A172 (cell line): ENCODE measurements around the gene DNAJA2. TPM values are rescaled to one million over a fixed set of nuclear protein-coding genes. Genes with fewer than 3 reads are reported as not detected.
A peak's percentile ranks its signal among the peaks of the same experiment; 100 is the strongest.
"Not testable (repeated sequence)": the region's sequence is repeated elsewhere in the genome, so short reads cannot be mapped to it uniquely, and the experiment has no call there.

Source experiments
- DNase-seq: peaks from one replicate; pipeline ENCODE4 v3.0.0-alpha.2; 2015; ENCODE audit warnings: low spot score
- total RNA-seq: library from RNA; depleted of rRNA; stranded (reverse); fragments of >200 nt; shearing (Covaris generic); gene quantifications from 2 replicates; pipeline ENCODE4 v1.2.3, GENCODE V29; 2014

The DNAJA2 gene
- total RNA-seq, 1 experiment from 2014 or later: 139 TPM

DNA sequence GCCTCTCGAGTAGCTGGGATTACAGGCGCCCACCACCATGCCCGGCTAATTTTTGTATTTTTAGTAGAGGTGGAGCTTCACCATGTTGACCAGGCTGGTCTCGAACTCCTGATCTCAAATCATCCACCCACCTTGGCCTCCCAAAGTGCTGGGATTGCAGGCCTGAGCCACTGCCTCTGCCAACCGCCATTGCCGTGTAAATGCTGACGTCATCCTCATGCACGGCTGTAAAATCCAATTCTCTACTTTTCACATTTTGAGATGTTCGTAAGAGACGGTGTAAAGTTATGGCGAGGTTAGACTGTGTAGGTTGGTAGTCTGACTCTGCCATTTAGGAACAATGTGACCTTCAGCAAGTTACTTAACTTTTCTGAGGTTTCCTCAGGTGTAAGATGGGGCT, 1.7 kb upstream of the DNAJA2 start:
- DNase-seq: no peak

DNA sequence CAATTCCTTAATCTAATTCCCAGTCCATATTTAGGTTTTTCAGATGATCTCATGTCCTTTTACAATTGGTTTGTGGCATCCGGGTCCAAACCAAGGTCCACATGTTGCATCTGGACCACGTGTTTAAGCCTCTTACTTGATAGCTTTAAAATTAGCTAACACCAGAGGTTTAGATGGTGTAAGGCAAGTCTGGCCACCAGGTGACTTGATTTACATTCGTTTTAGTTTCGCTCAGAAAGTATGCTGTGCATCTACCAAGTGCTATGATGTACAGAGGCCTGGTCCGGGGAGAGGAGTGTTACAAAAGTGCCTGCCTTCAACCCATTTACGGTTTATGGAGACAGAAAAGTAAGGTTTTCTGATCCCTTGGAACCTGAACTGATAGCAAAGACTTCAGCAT, 878 bp upstream of the DNAJA2 start:
- no peak for DNase-seq

DNA sequence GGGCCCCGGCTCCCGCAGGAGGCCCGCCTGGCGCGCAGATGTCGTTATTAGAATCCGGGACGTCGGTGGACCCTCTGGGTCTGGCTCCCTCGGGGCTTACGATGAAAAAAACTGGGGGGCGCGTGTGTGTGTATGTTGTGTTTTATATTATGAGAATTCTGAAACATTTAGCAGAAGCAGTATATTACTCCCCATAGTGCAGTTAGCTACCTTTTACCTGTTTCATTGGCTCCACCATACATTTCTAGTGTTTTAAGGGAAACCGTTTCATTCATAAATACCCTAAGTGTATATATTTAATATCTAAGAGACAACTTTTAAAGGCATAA, 486 bp upstream of the DNAJA2 start:
- no peak for DNase-seq

DNA sequence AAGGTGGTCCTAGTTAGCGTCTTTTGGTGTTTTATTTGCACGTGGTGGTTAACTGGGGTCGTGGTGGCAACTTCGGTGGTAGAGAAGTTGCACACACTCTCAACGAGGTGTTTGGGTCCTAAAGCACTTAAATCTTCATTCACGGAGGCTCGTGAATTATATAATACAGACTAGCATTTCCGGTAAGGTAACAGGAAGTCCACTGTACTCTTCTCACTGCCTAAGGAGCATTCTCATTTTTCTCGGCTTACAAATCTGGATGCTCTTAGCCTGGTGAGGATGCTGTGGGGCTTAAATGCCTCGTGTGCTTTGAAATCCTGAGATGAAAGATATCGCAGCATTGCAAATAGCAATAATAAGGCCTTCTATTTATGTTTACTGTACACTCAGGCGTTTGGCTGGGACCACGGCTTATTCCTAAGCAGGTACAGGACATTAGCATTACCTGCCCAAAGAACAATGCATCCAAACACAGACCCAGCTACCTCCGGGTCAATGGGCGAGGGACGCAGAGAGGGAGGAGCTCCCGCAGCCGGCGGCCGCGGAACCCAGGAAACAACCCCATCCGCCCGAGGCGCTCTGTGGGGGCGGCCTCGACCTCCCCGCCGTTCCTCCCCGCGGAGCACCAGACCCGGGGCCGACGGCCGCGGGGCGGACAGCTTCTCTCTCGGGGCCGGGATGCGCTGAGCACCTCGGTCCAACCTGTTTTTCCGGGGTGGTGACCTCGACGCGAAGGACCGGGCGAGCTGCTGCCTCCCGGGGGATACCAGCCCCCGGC, 856 bp downstream of the DNAJA2 start:
- DNase-seq: peak; percentile 35

DNA sequence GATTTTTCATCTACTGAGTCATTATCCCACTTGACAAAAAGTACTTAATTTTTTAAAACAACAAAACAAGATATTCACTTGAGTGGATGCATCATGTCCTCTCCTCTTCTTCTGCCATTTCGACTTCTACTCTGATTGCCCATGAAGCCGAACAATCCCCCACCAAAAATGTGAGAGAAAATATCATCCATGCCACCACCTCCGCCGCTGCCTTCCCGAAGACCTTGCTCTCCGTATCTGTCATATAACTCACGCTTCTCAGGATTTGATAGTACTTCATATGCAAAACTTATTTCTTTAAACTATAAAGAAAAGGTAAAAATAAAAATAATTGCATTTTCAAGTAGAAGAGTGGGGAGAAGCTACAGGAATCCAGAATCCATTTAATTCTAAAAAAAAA, 2.2 kb downstream of the DNAJA2 start:
- no peak for DNase-seq

DNA sequence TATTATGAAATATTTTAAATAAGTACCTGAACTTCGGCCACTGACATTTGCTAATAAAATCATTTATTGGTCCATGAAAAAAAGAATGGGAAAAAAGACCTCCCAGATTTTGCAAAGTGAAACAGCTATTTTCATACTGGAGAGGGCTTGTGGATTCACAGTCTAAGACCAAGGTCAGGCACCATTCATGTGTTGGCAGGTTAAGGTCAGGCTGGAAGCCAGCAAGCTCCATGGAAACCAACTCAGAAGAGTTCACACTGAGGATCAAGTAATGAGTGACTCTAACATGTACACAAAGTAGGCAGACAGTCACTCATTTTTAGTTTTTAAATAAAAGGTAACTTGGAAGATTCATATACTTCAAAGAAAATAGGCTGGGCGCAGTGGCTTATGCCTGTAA, 3.4 kb downstream of the DNAJA2 start:
- no peak for DNase-seq

DNA sequence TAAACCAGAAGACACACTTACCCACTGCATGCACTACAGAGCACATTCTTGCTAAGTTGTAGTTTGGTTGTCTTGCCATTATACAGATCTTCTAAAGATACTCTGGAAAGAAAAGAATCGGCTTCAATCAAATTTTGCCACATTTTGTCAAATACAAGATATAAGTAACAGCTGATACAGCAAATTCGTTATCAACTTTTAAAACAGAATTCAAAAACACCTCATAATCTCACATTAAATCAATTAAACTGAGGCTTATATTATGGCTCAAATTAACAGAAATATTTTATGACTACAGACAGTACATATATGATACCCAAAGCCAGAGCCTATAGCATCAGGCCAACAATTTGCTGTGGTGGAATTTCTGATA, 5.4 kb downstream of the DNAJA2 start:
- no peak for DNase-seq

DNA sequence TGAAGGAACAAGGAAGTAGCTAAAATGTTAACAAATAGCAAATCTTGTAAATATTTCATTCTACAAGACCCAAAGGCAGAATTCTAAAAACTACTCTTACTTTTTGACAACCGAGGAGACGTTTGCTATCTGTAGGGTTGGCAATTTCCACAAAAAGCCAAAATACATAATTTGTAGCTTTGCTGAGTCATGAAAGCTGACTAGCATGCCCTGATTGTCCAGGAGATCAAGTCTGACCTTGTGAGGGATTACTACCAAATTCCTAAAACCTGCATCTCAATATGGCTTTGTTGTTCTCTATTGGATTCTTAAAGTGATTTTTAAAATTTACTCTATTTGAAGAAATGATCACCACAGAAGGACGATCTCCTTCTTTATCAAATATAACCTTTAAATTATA, 10.8 kb downstream of the DNAJA2 start:
- DNase-seq: no peak

DNA sequence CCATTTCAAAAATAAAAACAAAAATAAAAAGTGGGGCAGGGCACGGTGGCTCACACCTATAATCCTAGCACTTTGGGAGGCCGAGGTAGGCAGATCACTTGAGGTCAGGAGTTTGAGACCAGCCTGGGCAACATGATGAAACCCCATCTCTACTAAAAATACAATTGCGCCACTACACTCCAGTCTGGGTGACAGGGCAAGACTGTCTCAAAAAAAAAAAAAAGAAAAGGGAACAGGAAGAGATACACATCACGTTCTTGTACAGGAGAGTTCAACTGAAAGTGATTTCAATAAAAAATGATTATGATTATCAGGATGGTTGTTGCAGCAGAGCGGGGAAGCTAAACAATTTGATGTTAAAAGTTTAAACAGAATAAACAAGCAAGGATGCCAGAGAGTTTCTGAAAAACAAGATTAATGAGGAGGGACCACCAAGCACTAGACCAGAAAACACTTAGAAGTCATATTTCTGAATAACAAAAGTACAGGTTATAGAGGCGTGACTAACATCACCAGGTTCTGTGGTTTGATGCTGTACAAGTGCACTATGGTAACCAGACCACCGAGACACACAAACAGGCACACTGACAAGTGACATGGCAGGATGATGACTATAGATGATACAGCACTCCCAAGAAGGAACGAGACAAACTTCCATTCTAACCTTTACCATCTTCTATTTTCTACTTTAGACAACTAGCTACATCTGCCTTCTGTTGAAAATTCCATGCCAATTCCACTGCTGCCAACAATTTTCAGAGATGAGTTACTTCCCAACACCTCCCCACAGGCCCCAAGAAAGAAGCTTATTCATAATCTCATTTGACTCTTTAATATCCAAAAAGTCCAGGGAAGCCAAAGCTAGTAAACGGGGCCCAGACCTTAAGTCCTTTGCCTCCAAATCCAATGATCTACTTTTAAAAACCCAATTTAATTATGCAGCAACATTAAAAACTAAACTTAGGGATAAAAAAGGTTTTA, 11.8 kb downstream of the DNAJA2 start:
- DNase-seq: no peak

DNA sequence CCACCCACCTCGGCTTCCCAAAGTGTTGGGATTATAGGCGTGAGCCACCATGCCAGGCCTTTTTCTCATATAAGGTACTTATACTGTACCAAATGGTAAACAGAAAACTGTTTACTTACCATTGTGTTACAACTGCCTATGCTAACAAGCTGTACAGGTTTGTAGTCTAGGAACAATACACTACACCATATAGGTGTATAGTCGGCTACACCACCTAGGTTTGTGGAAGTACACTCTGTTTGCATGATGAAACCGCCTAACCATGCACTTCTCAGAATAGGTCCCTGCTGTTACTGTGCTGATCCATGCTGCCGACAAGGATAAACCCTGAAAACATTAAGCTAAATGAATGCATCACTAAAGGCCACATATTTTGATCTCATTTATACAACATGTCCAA, 18.9 kb downstream of the DNAJA2 start:
- no peak for DNase-seq

DNA sequence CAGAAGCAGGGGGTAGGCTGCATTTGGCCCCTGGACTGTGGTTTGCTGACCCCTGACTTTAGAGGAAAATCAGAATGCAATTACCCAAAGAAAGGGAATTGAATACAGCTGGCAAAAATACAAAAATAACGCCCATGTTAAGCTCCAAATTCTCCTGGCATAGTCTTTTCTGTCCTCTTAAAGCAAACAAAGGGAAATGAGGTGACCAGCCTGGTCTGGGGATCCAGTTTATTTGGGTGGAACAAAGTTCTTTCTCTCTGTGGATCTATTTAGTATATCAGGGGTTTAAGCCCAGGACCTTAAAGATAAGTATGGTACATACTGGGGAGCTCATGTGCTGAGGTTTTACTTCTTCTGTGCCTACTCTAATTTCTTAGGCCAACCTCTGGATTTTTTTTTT, 23.5 kb downstream of the DNAJA2 start:
- no peak for DNase-seq

DNA sequence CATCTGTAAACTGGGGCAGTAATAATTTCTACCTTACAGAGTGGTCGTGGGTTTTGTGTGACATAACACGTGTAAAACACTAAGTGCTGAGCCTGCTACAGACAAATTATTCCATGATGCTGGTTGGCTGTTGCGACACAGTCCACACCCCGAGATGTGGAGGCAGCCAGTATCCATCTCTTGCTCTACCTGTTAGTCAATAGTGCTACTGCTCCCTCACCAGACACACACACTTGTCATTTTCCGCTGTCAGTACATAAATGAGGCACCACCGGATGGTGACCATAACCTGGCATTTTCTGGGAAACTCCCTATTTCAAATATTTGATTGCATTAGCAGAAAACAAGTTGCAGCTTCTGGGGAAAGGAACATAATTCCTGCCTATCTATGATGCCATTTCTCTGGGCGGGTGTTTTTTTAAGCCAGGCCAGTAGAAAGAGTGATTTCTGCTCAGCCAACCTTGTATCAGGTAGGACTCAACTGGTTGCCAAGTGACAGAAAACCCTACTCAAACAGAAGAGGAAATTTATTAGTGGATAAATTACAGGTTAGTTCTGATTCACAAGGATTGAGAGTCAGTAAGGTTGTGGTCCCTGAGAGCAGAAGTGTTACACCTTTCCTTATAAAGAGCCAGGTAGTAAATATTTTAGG, 24.1 kb downstream of the DNAJA2 start:
- DNase-seq: no peak

DNA sequence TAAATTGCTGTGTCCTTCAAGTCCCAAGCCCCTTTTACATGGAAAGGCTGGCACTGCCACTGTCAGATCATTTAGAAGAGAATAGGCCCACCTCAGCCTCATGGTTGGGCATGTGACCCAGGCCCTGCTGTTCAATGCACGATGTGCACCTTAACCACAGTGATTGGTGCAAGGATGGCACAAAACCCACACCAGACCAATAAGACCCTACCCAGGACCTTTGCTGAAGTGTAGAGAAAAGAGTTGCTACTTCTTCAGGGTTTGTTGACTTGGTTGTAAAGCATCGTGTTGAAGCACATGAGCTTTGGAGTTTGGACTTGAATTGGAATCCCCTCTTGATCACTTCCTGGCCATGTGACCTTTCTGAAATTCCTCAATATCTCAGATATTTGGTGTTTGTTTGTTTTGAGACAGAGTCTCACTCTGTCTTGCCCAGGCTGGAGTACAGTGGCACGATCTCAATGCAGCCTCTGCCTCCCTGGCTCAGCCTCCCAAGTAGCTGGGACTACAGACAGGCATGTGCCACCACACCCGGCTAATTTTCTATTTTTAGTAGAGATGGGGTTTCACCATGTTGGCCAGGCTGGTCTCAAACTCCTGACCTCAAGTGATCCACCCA, 24.8 kb downstream of the DNAJA2 start:
- DNase-seq: no peak

DNA sequence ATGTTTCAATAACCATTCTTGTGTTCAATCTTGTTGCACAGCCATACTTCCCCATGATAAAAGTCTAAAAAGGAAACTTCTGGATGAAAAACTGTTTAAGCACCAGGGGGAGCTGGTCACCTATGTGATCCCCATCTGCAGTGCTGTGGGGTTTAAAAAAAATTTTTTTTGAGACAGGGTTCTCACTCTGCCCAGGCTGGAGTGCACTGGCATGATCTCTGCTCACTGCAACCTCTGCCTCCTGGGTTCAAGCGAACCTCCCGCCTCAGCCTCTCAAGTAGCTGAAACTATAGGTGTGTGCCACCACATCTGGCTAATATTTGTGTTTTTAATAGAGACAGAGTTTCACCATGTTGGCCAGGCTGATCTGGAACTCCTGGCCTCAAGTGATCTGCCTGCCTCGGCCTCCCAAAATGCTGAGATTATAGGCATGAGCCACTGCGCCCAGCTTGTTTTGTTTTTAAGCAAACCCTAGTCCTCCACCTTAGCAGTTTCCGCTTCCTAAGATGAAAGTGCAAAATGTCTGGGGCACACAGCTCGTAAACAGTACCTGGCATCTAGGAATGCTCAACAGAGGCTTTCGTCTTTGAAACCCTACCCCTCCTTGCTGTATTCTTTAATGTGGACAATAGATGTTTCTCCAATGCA, 25.4 kb downstream of the DNAJA2 start:
- DNase-seq: peak; percentile 46

DNA sequence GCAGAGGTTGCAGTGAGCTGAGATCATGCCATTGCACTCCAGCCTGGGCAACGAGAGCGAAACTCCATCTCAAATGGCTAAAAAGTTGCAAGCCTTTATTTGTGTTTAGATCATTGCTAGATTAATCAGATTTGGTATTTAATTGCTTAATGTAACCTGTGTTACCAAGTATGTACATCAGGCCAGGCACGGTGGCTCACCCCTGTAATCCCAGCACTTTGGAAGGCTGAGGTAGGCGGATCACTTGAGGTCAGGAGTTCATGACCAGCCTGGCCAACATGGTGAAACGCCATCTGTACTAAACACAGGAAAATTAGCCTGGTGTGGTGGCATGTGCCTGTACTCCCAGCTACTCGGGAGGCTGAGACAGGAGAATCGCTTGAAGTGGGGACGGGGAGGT, 28.8 kb downstream of the DNAJA2 start:
- not testable (repeated sequence) for DNase-seq

DNA sequence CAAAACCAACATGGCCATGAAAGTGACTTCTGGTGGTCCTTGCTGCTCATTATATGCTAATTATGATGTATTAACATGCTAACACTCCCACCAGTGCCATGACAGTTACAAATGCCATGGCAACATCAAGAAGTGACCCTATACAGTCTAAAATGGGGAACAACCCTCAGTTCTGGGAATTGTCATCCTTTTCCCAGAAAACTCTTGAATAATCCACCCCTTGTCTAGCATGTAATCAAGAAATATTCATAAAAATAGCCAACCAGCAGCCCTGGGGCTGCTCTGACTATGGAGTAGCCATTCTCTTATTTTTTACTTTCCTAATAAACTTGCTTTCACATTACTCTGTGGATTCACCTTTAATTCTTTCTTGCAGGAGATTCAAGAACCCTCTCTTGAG, 35.9 kb downstream of the DNAJA2 start:
- DNase-seq: no peak

DNA sequence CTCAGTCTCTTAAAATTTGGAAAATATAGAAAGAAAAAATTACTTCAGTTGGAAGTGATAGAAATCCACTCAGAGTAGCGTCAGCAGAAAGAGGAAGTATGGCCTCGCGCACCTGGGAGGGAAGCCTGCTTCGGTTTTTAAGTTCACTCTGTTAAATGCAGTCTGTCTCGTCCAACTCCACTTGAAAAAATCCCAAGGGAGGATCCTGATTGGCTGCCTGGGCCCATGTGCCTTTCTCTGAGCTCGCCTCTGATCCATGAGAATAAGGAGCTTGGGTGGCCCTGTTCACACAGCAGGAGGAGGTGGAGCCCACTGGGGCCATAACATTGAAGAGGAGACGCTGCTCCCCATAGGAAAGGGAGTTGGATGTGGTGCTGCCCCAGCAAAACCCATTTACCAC, 40.7 kb downstream of the DNAJA2 start:
- no peak for DNase-seq

DNA sequence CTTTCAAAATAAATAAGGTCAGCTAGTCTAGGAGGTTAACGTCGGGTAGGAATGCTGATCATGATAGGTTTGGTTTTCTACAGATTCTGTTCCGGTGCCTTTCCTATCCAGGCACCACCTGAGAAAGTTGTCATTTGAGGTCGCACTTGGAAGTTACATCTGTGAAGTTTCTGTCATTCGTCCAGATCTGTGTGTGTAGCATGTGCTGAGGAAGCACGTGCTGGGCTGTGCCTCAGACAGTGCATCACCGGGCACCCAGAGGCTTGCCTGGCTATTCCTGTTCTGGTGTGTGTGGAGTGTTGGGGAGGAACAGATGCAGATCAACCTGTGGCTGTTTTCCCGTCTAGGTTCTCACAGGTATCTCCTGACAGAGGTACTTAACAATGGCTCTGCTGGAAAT, 42.6 kb downstream of the DNAJA2 start:
- no peak for DNase-seq

DNA sequence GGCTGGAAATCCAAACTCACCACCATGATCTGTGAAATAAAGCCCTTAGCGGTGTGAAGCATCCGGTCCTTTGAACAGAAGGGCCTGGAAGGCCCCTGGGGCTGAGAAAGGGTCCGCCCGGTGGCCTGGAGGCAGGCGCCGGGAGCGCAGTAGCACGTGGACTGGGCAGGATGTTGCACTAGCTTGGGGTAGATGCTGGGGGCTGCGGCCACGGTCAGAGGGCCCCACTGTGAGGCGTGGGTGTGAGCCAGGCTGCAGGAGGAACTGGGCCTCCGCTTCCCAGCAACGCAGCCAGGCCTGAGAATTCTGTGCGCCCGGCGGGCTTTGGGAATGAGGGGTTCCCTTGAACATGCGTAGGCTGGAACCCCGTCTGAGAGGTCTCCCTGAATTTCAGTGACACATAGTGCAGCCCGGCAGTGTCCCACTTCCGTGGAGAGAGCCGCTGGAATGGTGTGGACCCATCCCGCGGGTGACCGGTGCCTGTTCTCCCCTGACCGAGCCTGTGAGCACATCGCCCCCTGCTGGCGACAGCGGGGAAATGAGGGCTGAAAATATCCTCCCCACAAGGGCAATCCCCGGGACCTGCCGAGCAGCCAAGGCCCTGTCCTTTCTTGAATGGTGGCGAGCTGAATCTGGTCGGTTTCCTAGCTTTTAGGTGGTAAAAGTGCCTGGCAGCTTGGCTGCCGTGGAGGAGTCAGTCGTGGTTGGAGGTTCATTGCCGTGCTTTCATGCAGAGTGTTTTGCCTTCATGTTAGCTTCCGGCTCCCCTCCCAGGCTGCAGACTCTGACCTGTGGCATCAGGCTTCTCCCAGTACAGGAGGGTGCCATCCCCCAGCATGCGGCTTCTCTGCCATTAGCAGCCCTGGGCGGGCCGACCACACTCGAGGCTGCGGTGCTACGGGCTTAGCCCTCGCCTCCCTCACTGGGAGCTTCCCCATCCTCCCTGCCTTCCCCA, 43.8 kb downstream of the DNAJA2 start:
- DNase-seq: peak; percentile 44

DNA sequence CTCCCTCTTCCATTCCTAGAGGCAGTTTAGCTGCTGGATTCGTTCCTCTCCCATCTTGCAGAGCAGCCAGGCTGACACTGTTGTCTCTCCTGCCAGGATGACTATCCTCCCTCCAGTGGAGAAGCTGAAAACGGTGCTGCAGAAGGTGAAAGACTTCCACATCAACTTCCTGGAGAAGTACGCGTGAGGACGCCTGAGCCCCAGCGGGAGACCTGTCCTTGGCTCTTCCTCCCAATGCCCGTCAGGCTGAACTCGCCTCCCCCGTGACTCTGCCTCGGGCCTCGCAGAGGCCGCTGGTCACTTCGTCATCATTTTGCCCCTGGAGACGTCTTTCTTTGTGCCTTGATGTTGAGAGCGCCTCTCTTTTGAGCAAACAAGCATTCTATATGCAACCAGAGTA, 44.7 kb downstream of the DNAJA2 start:
- DNase-seq: no peak

DNA sequence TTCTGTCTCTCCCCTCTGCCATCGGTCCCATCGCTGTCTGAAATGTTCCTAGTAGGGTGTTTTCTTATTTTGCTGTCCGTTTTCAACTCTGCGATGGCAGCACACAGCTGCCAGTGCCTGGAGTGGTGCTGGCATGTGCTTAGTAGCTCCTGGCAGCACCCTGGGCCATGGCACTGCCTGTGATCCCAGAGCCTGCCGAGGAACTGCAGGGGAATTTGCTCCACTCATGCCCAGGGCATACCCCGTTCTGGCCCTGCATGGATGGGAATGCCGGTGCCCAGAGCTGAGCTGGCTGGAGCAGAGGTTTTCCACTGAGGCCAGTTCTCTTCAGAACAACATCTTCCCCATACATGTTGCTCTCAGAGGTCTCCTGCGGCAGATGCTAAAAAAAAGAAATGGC, 46.2 kb downstream of the DNAJA2 start:
- DNase-seq: no peak
